ENCODE data around the gene STRN3. TPM values are rescaled to one million over a fixed set of nuclear protein-coding genes. Genes with fewer than 3 reads are reported as not detected.

STRN3 gene
- total RNA-seq, 1 experiment from 2014 or later: 52.1 TPM

DNA sequence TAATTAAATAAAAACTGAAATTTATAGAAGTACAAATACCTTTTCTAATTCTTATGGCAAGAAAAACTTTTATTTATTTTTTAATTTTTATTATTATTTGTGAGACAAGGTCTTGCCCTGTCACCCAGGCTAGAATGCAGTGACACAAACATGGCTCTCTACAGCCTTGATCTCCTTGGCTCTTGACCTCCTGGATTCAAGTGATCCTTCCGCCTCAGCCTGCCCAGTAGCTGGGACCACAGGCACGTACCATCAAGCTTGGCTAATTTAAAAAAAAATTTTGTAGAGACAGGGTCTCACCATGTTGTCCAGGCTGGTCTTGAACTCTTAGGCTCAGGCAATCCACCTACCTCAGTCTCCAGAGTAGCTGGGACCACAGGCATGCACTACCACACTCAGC, 104.4 kb downstream of the STRN3 start:
- Histone ChIP-seq H3K79me2 (ENCODE audit: insufficient read depth, low read length) (no peaks in the 10 kb centered on the region), H2BK15ac (ENCODE audit: low read depth, low read length) (no peak overlapping the region), H3K23me2 (ENCODE audit: insufficient read length, low read depth, low read length, poor library complexity, severe bottlenecking) (no peaks in the 10 kb centered on the region), H2BK20ac (ENCODE audit: low read depth, low read length, poor library complexity, severe bottlenecking) (no peak overlapping the region), H3K4ac (ENCODE audit: low read depth, low read length) (no peak overlapping the region), H3T11ph (ENCODE audit: low read length) (no peak overlapping the region), H2BK12ac (ENCODE audit: insufficient read length, low read depth, low read length) (no peak overlapping the region), H3K27ac (ENCODE audit: insufficient read length, low read depth, low read length) (no peak overlapping the region), H3K27me3 (ENCODE audit: insufficient read depth, low read length) (no peaks in the 10 kb centered on the region), H2BK5ac (ENCODE audit: insufficient read length, low read length) (no peak overlapping the region), H4K5ac (ENCODE audit: insufficient read length, low read depth, low read length) (no peak overlapping the region), H4K20me1 (ENCODE audit: control insufficient read depth, insufficient read depth, insufficient read length) (no peaks in the 10 kb centered on the region), H3K9ac (ENCODE audit: extremely low read depth, insufficient read length, low read length) (no peak overlapping the region), H3K23ac (ENCODE audit: insufficient read length, low read depth, low read length) (no peak overlapping the region), H3K56ac (ENCODE audit: insufficient read length, low read depth, low read length) (no peak overlapping the region), H3K18ac (ENCODE audit: insufficient read length, low read depth, low read length) (no peak overlapping the region), H2AK5ac (ENCODE audit: insufficient read length, low read length) (no peak overlapping the region), H3K79me1 (ENCODE audit: insufficient read depth, low read depth, low read length, poor library complexity, severe bottlenecking) (no peaks in the 10 kb centered on the region), H3K9me3 (ENCODE audit: control insufficient read depth, low read depth, low read length) (no peaks in the 10 kb centered on the region), H3K4me1 (ENCODE audit: insufficient read depth, low read length) (no peaks in the 10 kb centered on the region), H3K14ac (ENCODE audit: insufficient read depth, low read length) (no peak overlapping the region), H4K8ac (replicated peaks; ENCODE audit: insufficient read length, low read depth, low read length) (no peak overlapping the region), H2AFZ (ENCODE audit: low read length) (no peak overlapping the region), H2BK120ac (ENCODE audit: low read depth, low read length, poor library complexity, severe bottlenecking) (no peak overlapping the region), H3K4me2 (ENCODE audit: insufficient read depth, insufficient read length, low read length) (no peak overlapping the region), H4K91ac (ENCODE audit: insufficient read length, low read depth, low read length) (no peak overlapping the region)
- no CpG with 5 or more reads among the region's 2 CpGs for WGBS (ENCODE audit: extremely low coverage, insufficient read length, low lambda C conversion rate)
- Mint-ChIP-seq H3K27me3 (ENCODE audit: low read depth) (no peaks in the 10 kb centered on the region), H3K9me3 (no peaks in the 10 kb centered on the region), H3K4me1 (peaks cover 2 to 9% of the 10 kb centered on the region in 2 experiments; a peak in 3 of 4 replicates), H3K4me3 (no peak overlapping the region), H3K36me3 (ENCODE audit: insufficient read depth in 1 of 3, low read depth in 3 of 3) (peaks cover 8 to 18% (median 14%) of the 10 kb centered on the region in 3 experiments; a peak in 5 of 7 replicates), H3K27ac (no peak overlapping the region; a peak in 1 of 7 replicates)
- no peak for DNase-seq
- TF ChIP-seq, protein P1, sequence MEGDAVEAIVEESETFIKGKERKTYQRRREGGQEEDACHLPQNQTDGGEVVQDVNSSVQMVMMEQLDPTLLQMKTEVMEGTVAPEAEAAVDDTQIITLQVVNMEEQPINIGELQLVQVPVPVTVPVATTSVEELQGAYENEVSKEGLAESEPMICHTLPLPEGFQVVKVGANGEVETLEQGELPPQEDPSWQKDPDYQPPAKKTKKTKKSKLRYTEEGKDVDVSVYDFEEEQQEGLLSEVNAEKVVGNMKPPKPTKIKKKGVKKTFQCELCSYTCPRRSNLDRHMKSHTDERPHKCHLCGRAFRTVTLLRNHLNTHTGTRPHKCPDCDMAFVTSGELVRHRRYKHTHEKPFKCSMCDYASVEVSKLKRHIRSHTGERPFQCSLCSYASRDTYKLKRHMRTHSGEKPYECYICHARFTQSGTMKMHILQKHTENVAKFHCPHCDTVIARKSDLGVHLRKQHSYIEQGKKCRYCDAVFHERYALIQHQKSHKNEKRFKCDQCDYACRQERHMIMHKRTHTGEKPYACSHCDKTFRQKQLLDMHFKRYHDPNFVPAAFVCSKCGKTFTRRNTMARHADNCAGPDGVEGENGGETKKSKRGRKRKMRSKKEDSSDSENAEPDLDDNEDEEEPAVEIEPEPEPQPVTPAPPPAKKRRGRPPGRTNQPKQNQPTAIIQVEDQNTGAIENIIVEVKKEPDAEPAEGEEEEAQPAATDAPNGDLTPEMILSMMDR (conservative IDR thresholded peaks at IDR 0.05): no peak

Measured in H9 (cell line).